ENCODE data around the gene ATP10B. TPM values are rescaled to one million over a fixed set of nuclear protein-coding genes. Genes with fewer than 3 reads are reported as not detected.

Gene ATP10B
- total and polyA plus RNA-seq, 2 of the 8 experiments (the other 6 are each of a cell fraction or from before 2014, with no cell fraction given), result 0.06 to 0.11 TPM

DNA sequence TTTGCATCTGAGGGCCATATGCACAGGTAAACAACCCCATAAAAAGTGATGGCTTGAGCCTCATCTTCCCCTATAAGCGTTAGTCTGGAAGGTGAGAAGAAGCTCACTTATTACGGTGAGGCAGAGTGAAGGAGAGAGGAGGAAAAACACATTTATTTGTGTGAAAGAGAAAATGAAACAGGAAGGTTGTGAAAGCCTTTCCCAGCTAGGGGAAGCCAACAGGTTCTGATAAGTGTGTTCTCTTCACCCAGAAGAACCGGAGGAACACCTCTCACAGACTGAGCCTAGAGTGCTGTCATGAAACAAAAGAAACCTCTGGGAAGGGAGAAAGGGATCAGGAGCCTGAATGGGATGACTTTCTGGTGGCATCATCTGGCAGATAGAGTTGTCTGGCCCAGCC is 237.9 kb downstream of the ATP10B start:
- H3K23ac ChIP-seq (ENCODE audit: insufficient read length), result no peak overlapping the region
- H2BK15ac ChIP-seq (ENCODE audit: low read length), result no peak overlapping the region
- H3K79me2 ChIP-seq (ENCODE audit: control insufficient read depth in 1 of 2, insufficient read depth in 2 of 2, low read length in 2 of 2), result no peaks in the 10 kb centered on the region
- ChIA-PET POLR2A (ENCODE audit: partially characterized antibody) (no interaction called here), CTCF (ENCODE audit: partially characterized antibody) (interaction anchor here (0.8 to 2.4 kb wide), 3 partner anchors 11 to 104 kb away, joined by 3 to 9 read pairs (median 4); no protein-coding TSS in a partner anchor)
- no peak overlapping the region for H3K14ac ChIP-seq (ENCODE audit: insufficient read length)
- no peak overlapping the region for H3K4ac ChIP-seq (replicated peaks; ENCODE audit: insufficient read length, low read depth, low read length)
- no peak overlapping the region for H3K56ac ChIP-seq (replicated peaks; ENCODE audit: insufficient read length, low read depth, low read length)
- DNase-seq (ENCODE audit: low read depth in 1 of 2, low spot score in 2 of 2), result no peak
- H2BK20ac ChIP-seq (ENCODE audit: low read length), result no peak overlapping the region
- H3K36me3 ChIP-seq (ENCODE audit: control insufficient read depth in 2 of 4, insufficient read depth in 4 of 4, low read length in 3 of 4), result no peaks in the 10 kb centered on the region
- H2BK12ac ChIP-seq (ENCODE audit: low read depth, low read length), result no peak overlapping the region
- 95% methylated on average over 3 of the region's 3 CpGs; no CpG with 5 or more reads in 1 of the 2 experiments for WGBS, 2 experiments (ENCODE audit: extremely low coverage in 1 of 2, insufficient coverage in 1 of 2, insufficient read length in 1 of 2, insufficient replicate concordance in 2 of 2, low coverage in 1 of 2, low lambda C conversion rate in 2 of 2, missing lambda C conversion rate in 1 of 2)
- no peak overlapping the region for H3K4me3 ChIP-seq (ENCODE audit: extremely low read depth in 1 of 4, insufficient read depth in 2 of 4, low read depth in 3 of 4, low read length in 4 of 4)
- no peak overlapping the region for H3K18ac ChIP-seq (ENCODE audit: extremely low read depth, low read length)
- H2BK120ac ChIP-seq (replicated peaks; ENCODE audit: low read depth, low read length), result no peak overlapping the region
- no peaks in the 10 kb centered on the region for H3K23me2 ChIP-seq (ENCODE audit: low read depth, low read length)
- no peak overlapping the region for H2AK5ac ChIP-seq (ENCODE audit: low read depth, low read length)
- no peak overlapping the region for H3K9ac ChIP-seq (replicated peaks in 1 of 4; ENCODE audit: extremely low read depth in 1 of 4, low read depth in 3 of 4, low read length in 3 of 4)
- no peak overlapping the region for H4K8ac ChIP-seq (ENCODE audit: extremely low read depth, insufficient read depth, low read length)
- no peaks in the 10 kb centered on the region for H4K20me1 ChIP-seq (replicated peaks in 1 of 2; ENCODE audit: control insufficient read depth in 1 of 2, insufficient read depth in 2 of 2, low read length in 2 of 2)
- no peaks in the 10 kb centered on the region for H3K4me1 ChIP-seq (replicated peaks in 1 of 4; ENCODE audit: control insufficient read depth in 3 of 4, insufficient read depth in 4 of 4, low read length in 3 of 4)
- no peak overlapping the region for H2AFZ ChIP-seq (ENCODE audit: low read length)
- H3K27me3 ChIP-seq (replicated peaks in 1 of 4; ENCODE audit: control insufficient read depth in 3 of 4, extremely low read depth in 1 of 4, insufficient read depth in 3 of 4, low read length in 3 of 4), result no peaks in the 10 kb centered on the region
- no peaks in the 10 kb centered on the region for H3K79me1 ChIP-seq (ENCODE audit: low read depth, low read length)
- 0 out of 4 replicates have a peak, but pooled peaks cover 0 to 3% of the 10 kb centered on the region in 2 experiments for H3K9me3 ChIP-seq (ENCODE audit: insufficient read depth in 2 of 2, low read depth in 1 of 2, low read length in 1 of 2)
- no peak for FAIRE-seq
- no peak overlapping the region for H2BK5ac ChIP-seq (ENCODE audit: low read depth, low read length)
- H3K4me2 ChIP-seq (ENCODE audit: insufficient read depth in 1 of 2, low read depth in 2 of 2, low read length in 2 of 2), result no peak overlapping the region
- no peak overlapping the region for H3K27ac ChIP-seq (ENCODE audit: low read depth, low read length)
- no peak overlapping the region for H4K91ac ChIP-seq (replicated peaks; ENCODE audit: insufficient read length, low read length)
- no peak overlapping the region for H4K5ac ChIP-seq (ENCODE audit: insufficient read length, low read depth, low read length)
- TF ChIP-seq POLR2AphosphoS5 (IDR thresholded peaks at IDR 0.05; ENCODE audit: low read depth, low read length), result no peak
- TF ChIP-seq CHD1 (IDR thresholded peaks at IDR 0.05; ENCODE audit: low read depth, low read length), result no peak
- TF ChIP-seq EGR1 (IDR thresholded peaks at IDR 0.05; ENCODE audit: borderline replicate concordance, low read depth, low read length), result no peak
- no peak for TF ChIP-seq SRF (IDR thresholded peaks at IDR 0.05; ENCODE audit: low read depth, low read length)
- TF ChIP-seq TAF1 (IDR thresholded peaks at IDR 0.05; ENCODE audit: low read depth, low read length), result no peak
- no peak for TF ChIP-seq SP1 (IDR thresholded peaks at IDR 0.05; ENCODE audit: low read depth, low read length)
- no peak for TF ChIP-seq ASH2L (IDR thresholded peaks at IDR 0.05; ENCODE audit: low read length)
- no peak for TF ChIP-seq HDAC6 (IDR thresholded peaks at IDR 0.05; ENCODE audit: low read depth, low read length)
- TF ChIP-seq TAF7 (optimal IDR thresholded peaks at IDR 0.05; ENCODE audit: borderline replicate concordance, low read depth, low read length), result no peak
- TF ChIP-seq PHF8 (conservative IDR thresholded peaks at IDR 0.05; ENCODE audit: low read depth, low read length), result no peak
- TF ChIP-seq KDM1A (IDR thresholded peaks at IDR 0.05; ENCODE audit: borderline replicate concordance, low read length), result no peak

All from H1 (cell line).